HCT116 (cell line): ENCODE measurements around the gene CCDC28B. TPM values are rescaled to one million over a fixed set of nuclear protein-coding genes. Genes with fewer than 3 reads are reported as not detected.

Source experiments
- ATAC-seq: fragments of 200-7000 bp; cut with Tn5 transposase; 2 replicates; pipeline ENCODE4 v1.9.1; 2020; ENCODE audit warnings: mild to moderate bottlenecking, moderate library complexity
- BruUV-seq: library from RNA; stranded (reverse); fragments of 400-500 nt; replicated peaks from 2 replicates; lab custom pipeline; 2021; lab: Mats Ljungman, UMichigan
- CTCF ChIA-PET: fragments of 300-600 bp; sonication (Branson Sonifier 250); formaldehyde crosslinking; loops from one replicate; lab custom pipeline; 2021; ENCODE audit warnings: antibody characterized with exemption; lab: Charles Lee
- POLR2A ChIA-PET: fragments of 300-600, 350-600 bp; sonication (Branson Sonifier 250); formaldehyde crosslinking; loops from one replicate; lab custom pipeline; 2021; ENCODE audit warnings: antibody characterized with exemption; lab: Charles Lee
- RAD21 ChIA-PET, 2 experiments: fragments of 300-600 bp; sonication (Branson Sonifier 250); formaldehyde crosslinking; loops; one replicate each; lab custom pipeline; 2023; ENCODE audit warnings: low total read pairs in 2 of 2; ENCODE audit not compliant: uncharacterized antibody in 2 of 2, unreplicated experiment in 2 of 2, low non-redundant PET in 1 of 2; lab: Charles Lee
- DNase-seq: peaks from one replicate; pipeline ENCODE4 v3.0.0-alpha.2; 2010; ENCODE audit warnings: low read depth, low spot score
- H2AFZ ChIP-seq: fragments of 200-600 bp; shearing (Covaris generic), sonication (generic); 2 replicates; pipeline ENCODE4 v1.6.1; 2017; ENCODE audit warnings: low read depth, mixed run types, mixed read lengths, antibody characterized with exemption, low read length; ENCODE audit not compliant: poor library complexity, severe bottlenecking
- H3K27ac ChIP-seq: 2 replicates; pipeline ENCODE4 v1.5.1; 2012; ENCODE audit warnings: low read depth, low read length
- H3K27me3 ChIP-seq: fragments of 200-600 bp; sonication (generic); 2 replicates; pipeline ENCODE4 v1.6.1; 2016; ENCODE audit warnings: mixed run types, low read length, mixed read lengths; ENCODE audit not compliant: insufficient read depth
- H3K36me3 ChIP-seq, 2 experiments: fragments of 200-500 bp in 1 of 2; fragments of 200-600 bp in 1 of 2; sonication (Bioruptor generic) in 1 of 2; sonication (generic) in 1 of 2; 2 replicates each; pipeline versions ENCODE4 v1.5.1 to v1.6.1; 2014 to 2016; ENCODE audit warnings: low read length in 2 of 2, inconsistent platforms in 1 of 2, mixed read lengths in 1 of 2, mixed run types in 1 of 2; ENCODE audit not compliant: insufficient read depth in 2 of 2, control insufficient read depth in 1 of 2
- H3K4me1 ChIP-seq, 2 experiments: fragments of 200-600 bp in 1 of 2; sonication (generic) in 1 of 2; 2 replicates each; pipeline versions ENCODE4 v1.5.1 to v1.6.1; 2012 to 2017; ENCODE audit warnings: low read length in 2 of 2, inconsistent platforms in 1 of 2, mild to moderate bottlenecking in 1 of 2, mixed read lengths in 1 of 2, mixed run types in 1 of 2, moderate library complexity in 1 of 2; ENCODE audit not compliant: insufficient read depth in 2 of 2, control insufficient read depth in 1 of 2
- H3K4me2 ChIP-seq: fragments of 200-600 bp; sonication (generic); 2 replicates; pipeline ENCODE4 v1.6.1; 2017; ENCODE audit warnings: mixed run types, low read length, mixed read lengths
- H3K4me3 ChIP-seq, 2 experiments: fragments of 200-600 bp in 1 of 2; sonication (generic) in 1 of 2; replicated peaks in 1 of 2; 2 replicates each; pipeline ENCODE4 v1.5.1; 2011 to 2016; ENCODE audit warnings: low read length in 2 of 2, control low read depth in 1 of 2, low read depth in 1 of 2, mild to moderate bottlenecking in 1 of 2, mixed read lengths in 1 of 2, mixed run types in 1 of 2
- H3K79me2 ChIP-seq: fragments of 200-600 bp; sonication (generic); 2 replicates; pipeline ENCODE4 v1.6.1; 2017; ENCODE audit warnings: mild to moderate bottlenecking, mixed run types, low read length, moderate library complexity, mixed read lengths; ENCODE audit not compliant: insufficient read depth
- H3K9ac ChIP-seq: fragments of 200-600 bp; sonication (generic); 2 replicates; pipeline ENCODE4 v1.6.1; 2016; ENCODE audit warnings: low read length, mixed read lengths
- H3K9me2 ChIP-seq: fragments of 200-600 bp; sonication (generic), shearing (Covaris generic); 2 replicates; pipeline ENCODE4 v1.6.1; 2017; ENCODE audit warnings: mixed run types, mild to moderate bottlenecking, moderate library complexity; ENCODE audit not compliant: insufficient read depth
- H3K9me3 ChIP-seq, 2 experiments: fragments of 200-500 bp in 1 of 2; fragments of 200-600 bp in 1 of 2; sonication (Bioruptor generic) in 1 of 2; sonication (generic) in 1 of 2; 2 replicates each; pipeline ENCODE4 v1.6.1; 2014 to 2017; ENCODE audit warnings: low read length in 2 of 2, mixed read lengths in 2 of 2, inconsistent platforms in 1 of 2, low read depth in 1 of 2, mild to moderate bottlenecking in 1 of 2, mixed run types in 1 of 2, moderate library complexity in 1 of 2; ENCODE audit not compliant: control insufficient read depth in 1 of 2, insufficient read depth in 1 of 2
- H4K20me1 ChIP-seq: fragments of 200-600 bp; sonication (generic), shearing (Covaris generic); 2 replicates; pipeline ENCODE4 v1.6.1; 2017; ENCODE audit warnings: mixed run types, mild to moderate bottlenecking, moderate library complexity; ENCODE audit not compliant: insufficient read depth
- CBX3 ChIP-seq: IDR thresholded peaks from 2 replicates; pipeline ENCODE4 v1.6.1; 2012; ENCODE audit warnings: low read depth
- ELF1 ChIP-seq: IDR thresholded peaks from 2 replicates; pipeline ENCODE4 v1.6.1; 2012; ENCODE audit warnings: low read depth, borderline replicate concordance
- FOSL1 ChIP-seq: IDR thresholded peaks from 2 replicates; pipeline ENCODE4 v1.6.1; 2012; ENCODE audit warnings: low read depth
- JUND ChIP-seq: IDR thresholded peaks from 2 replicates; pipeline ENCODE4 v1.6.1; 2012
- RAD21 ChIP-seq: IDR thresholded peaks from 2 replicates; pipeline ENCODE4 v1.6.1; 2012; ENCODE audit warnings: low read depth, mild to moderate bottlenecking
- SP1 ChIP-seq: IDR thresholded peaks from 2 replicates; pipeline ENCODE4 v1.6.1; 2012; ENCODE audit warnings: low read depth
- SRF ChIP-seq: IDR thresholded peaks from 2 replicates; pipeline ENCODE4 v1.6.1; 2012; ENCODE audit warnings: low read depth
- intact Hi-C: fragments of 100-400 bp; cut with micrococcal nuclease; formaldehyde crosslinking; loops from 2 replicates; pipeline ENCODE4 v1.10.0; 2022
- total RNA-seq: library from RNA; stranded (reverse); gene quantifications from one replicate; pipeline ENCODE4 v1.2.1, GENCODE V29; 2021; ENCODE audit not compliant: unreplicated experiment
- TF ChIP-seq, protein P1 (sequence below): IDR thresholded peaks from 2 replicates; pipeline ENCODE4 v1.6.1; 2011; ENCODE audit warnings: mild to moderate bottlenecking, low read length, moderate library complexity; ENCODE audit not compliant: insufficient replicate concordance; ENCODE audit errors: extremely low read depth
- TF ChIP-seq, protein P2 (sequence below): IDR thresholded peaks from 2 replicates; pipeline ENCODE4 v1.6.1; 2012
- TF ChIP-seq, protein P3 (sequence below): IDR thresholded peaks from 2 replicates; pipeline ENCODE4 v1.6.1; 2012; ENCODE audit warnings: low read depth
- TF ChIP-seq, protein P4 (sequence below), 3 experiments: fragments of 200-600 bp in 1 of 3; sonication (generic) in 1 of 3; IDR thresholded peaks in 2 of 3; conservative IDR thresholded peaks in 1 of 3; 2 replicates each; pipeline ENCODE4 v1.5.1; 2012 to 2017; ENCODE audit warnings: low read depth in 2 of 3, low read length in 2 of 3, antibody characterized with exemption in 1 of 3, borderline replicate concordance in 1 of 3, control low read depth in 1 of 3, mild to moderate bottlenecking in 1 of 3, mixed read lengths in 1 of 3, mixed run types in 1 of 3, moderate library complexity in 1 of 3; ENCODE audit not compliant: insufficient read depth in 1 of 3

Gene CCDC28B
- total RNA-seq, 1 experiment from 2014 or later = 5.9 TPM

DNA sequence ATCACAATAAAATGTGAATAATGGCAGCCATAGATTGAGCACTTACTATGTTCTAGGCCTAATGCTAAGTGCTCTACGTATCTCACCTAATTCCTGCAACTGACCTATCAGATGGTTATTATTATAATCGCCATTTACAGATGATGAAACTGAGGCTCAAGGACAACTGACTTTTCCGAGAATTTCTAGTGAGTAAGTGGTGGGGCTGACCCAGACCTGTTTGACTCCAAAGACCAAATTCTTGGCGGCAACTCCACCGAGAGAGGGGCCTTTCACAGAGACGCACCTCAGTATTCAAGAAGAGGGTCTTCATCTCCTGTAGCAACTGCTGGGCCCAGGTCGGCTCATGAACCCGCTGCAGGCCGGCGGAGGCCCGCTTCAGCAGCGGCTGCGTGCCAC, 21.2 kb downstream of the CCDC28B start:
- intact Hi-C loops = no loop called here
- no peak; the same call in 1 of the 2 replicates for ATAC-seq
- BruUV-seq = TSS peak; percentile 48
- peaks cover 43% of the 10 kb centered on the region for H3K79me2 ChIP-seq
- no peaks in the 10 kb centered on the region for H3K9me2 ChIP-seq
- TF ChIP-seq, protein P1, sequence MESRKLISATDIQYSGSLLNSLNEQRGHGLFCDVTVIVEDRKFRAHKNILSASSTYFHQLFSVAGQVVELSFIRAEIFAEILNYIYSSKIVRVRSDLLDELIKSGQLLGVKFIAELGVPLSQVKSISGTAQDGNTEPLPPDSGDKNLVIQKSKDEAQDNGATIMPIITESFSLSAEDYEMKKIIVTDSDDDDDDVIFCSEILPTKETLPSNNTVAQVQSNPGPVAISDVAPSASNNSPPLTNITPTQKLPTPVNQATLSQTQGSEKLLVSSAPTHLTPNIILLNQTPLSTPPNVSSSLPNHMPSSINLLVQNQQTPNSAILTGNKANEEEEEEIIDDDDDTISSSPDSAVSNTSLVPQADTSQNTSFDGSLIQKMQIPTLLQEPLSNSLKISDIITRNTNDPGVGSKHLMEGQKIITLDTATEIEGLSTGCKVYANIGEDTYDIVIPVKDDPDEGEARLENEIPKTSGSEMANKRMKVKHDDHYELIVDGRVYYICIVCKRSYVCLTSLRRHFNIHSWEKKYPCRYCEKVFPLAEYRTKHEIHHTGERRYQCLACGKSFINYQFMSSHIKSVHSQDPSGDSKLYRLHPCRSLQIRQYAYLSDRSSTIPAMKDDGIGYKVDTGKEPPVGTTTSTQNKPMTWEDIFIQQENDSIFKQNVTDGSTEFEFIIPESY = no peak
- TF ChIP-seq SRF (no peak), CBX3 (no peak), SP1 (no peak), ELF1 (no peak), FOSL1 (no peak), RAD21 (no peak), JUND (no peak)
- TF ChIP-seq, protein P2, sequence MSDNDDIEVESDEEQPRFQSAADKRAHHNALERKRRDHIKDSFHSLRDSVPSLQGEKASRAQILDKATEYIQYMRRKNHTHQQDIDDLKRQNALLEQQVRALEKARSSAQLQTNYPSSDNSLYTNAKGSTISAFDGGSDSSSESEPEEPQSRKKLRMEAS = no peak
- TF ChIP-seq, protein P3, sequence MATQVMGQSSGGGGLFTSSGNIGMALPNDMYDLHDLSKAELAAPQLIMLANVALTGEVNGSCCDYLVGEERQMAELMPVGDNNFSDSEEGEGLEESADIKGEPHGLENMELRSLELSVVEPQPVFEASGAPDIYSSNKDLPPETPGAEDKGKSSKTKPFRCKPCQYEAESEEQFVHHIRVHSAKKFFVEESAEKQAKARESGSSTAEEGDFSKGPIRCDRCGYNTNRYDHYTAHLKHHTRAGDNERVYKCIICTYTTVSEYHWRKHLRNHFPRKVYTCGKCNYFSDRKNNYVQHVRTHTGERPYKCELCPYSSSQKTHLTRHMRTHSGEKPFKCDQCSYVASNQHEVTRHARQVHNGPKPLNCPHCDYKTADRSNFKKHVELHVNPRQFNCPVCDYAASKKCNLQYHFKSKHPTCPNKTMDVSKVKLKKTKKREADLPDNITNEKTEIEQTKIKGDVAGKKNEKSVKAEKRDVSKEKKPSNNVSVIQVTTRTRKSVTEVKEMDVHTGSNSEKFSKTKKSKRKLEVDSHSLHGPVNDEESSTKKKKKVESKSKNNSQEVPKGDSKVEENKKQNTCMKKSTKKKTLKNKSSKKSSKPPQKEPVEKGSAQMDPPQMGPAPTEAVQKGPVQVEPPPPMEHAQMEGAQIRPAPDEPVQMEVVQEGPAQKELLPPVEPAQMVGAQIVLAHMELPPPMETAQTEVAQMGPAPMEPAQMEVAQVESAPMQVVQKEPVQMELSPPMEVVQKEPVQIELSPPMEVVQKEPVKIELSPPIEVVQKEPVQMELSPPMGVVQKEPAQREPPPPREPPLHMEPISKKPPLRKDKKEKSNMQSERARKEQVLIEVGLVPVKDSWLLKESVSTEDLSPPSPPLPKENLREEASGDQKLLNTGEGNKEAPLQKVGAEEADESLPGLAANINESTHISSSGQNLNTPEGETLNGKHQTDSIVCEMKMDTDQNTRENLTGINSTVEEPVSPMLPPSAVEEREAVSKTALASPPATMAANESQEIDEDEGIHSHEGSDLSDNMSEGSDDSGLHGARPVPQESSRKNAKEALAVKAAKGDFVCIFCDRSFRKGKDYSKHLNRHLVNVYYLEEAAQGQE = no peak
- TF ChIP-seq, protein P4, sequence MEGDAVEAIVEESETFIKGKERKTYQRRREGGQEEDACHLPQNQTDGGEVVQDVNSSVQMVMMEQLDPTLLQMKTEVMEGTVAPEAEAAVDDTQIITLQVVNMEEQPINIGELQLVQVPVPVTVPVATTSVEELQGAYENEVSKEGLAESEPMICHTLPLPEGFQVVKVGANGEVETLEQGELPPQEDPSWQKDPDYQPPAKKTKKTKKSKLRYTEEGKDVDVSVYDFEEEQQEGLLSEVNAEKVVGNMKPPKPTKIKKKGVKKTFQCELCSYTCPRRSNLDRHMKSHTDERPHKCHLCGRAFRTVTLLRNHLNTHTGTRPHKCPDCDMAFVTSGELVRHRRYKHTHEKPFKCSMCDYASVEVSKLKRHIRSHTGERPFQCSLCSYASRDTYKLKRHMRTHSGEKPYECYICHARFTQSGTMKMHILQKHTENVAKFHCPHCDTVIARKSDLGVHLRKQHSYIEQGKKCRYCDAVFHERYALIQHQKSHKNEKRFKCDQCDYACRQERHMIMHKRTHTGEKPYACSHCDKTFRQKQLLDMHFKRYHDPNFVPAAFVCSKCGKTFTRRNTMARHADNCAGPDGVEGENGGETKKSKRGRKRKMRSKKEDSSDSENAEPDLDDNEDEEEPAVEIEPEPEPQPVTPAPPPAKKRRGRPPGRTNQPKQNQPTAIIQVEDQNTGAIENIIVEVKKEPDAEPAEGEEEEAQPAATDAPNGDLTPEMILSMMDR (IDR thresholded peaks at IDR 0.05 in 2 of 3, conservative IDR thresholded peaks at IDR 0.05 in 1 of 3; ENCODE audit: borderline replicate concordance in 1 of 3, insufficient read depth in 1 of 3, low read depth in 2 of 3, low read length in 2 of 3) = no peak
- TF ChIP-seq, all 23 proteins: peak for 0
- no peaks in the 10 kb centered on the region for H3K9me3 ChIP-seq
- no peaks in the 10 kb centered on the region for H4K20me1 ChIP-seq
- peak overlapping the region; percentile 96 to 99 for H3K4me3 ChIP-seq
- H3K27me3 ChIP-seq = no peaks in the 10 kb centered on the region
- DNase-seq = no peak
- ChIA-PET RAD21 (interaction anchor here in 1 of 2 experiments (0.7 kb wide), 1 partner anchor 20 kb away, joined by 3 read pairs; no protein-coding TSS in a partner anchor), CTCF (interaction anchor here (0.7 to 1.0 kb wide), 2 partner anchors 27 to 114 kb away, joined by 3 read pairs; partner anchors contain the start of gene MARCKSL1), POLR2A (no interaction called here)
- H3K4me2 ChIP-seq = peak overlapping the region; percentile 96
- H3K36me3 ChIP-seq = peaks cover 13 to 23% of the 10 kb centered on the region in 2 experiments; a peak in 3 of 4 replicates
- peak overlapping the region; percentile 99 for H3K9ac ChIP-seq
- H3K4me1 ChIP-seq = peaks cover 15 to 35% of the 10 kb centered on the region in 2 experiments
- H2AFZ ChIP-seq = no peak overlapping the region
- peak overlapping the region; percentile 68 for H3K27ac ChIP-seq
